ENCODE measurements around the gene MIPOL1.

The MIPOL1 gene

DNA sequence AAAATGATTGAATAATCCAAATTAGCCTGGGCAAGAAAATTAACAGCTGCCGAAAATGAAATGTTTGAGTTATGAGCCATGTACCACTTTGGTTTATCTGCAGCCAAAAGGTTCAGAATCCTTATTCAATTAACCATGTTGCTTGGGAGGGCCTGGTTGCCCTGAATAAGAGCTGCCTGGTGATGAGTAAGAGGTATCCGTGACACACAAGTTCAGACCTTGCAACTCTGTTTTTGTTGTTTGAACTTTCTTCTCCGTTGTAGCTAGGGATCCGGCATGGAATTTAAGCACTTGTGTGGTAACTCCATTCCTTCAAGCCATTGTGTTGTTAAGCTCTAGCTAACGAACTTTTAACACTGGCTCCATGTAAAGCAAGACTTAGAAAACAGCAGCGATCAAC is 361.6 kb downstream of the MIPOL1 start:
- in situ Hi-C loops (cut with HindIII; ENCODE audit: low pct_ligation_motif_present, low sequenced_read_pairs) = no loop called here
- Histone ChIP-seq H3K36me3 (replicated peaks) (no peaks in the 10 kb centered on the region), H3K27me3 (replicated peaks) (no peaks in the 10 kb centered on the region), H3K4me3 (ENCODE audit: low read depth, low read length) (no peak overlapping the region), H3K27ac (no peak overlapping the region)
- peak; percentile 49 for DNase-seq
- no peak for TF ChIP-seq CTCF (IDR thresholded peaks at IDR 0.05; ENCODE audit: low read depth, low read length, missing control alignments)

DNA sequence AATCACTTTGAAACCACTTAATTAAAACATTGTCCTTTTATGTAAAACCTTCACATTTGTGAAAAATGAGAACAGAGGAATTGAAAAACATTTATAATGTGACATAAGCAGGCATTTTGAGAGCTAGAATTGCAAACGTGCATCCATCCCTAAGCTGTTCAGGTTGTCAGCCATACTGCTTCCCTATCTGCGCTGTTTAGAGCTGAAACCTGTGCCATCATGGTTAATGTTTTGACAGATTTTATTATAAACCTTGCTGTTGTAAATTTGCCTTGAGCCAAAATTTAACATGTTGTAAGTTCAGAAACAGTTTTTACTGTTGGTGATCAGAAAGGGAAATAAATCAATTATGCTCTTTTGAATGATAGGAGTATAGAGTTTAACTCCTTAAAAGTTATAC is 365.5 kb downstream of the MIPOL1 start:
- no peak for TF ChIP-seq CTCF (IDR thresholded peaks at IDR 0.05; ENCODE audit: low read depth, low read length, missing control alignments)
- in situ Hi-C loops (cut with HindIII; ENCODE audit: low pct_ligation_motif_present, low sequenced_read_pairs) = no loop called here
- Histone ChIP-seq H3K27ac (no peak overlapping the region), H3K4me3 (ENCODE audit: low read depth, low read length) (no peak overlapping the region), H3K36me3 (replicated peaks) (no peaks in the 10 kb centered on the region), H3K27me3 (replicated peaks) (no peaks in the 10 kb centered on the region)
- no peak for DNase-seq

- H3K27me3 ChIP-seq (replicated peaks) = no peaks in the 10 kb centered on the region
- H3K27ac ChIP-seq = no peak overlapping the region
- peak; percentile 36 for TF ChIP-seq CTCF (IDR thresholded peaks at IDR 0.05; ENCODE audit: low read depth, low read length, missing control alignments)
- no peak for DNase-seq
- H3K36me3 ChIP-seq (replicated peaks) = no peaks in the 10 kb centered on the region
- in situ Hi-C loops (cut with HindIII; ENCODE audit: low pct_ligation_motif_present, low sequenced_read_pairs) = no loop called here
- no peak overlapping the region for H3K4me3 ChIP-seq (ENCODE audit: low read depth, low read length)
Measured at GRCh38 chr14:37565550-37565949, 367.8 kb downstream of the MIPOL1 start.

DNA sequence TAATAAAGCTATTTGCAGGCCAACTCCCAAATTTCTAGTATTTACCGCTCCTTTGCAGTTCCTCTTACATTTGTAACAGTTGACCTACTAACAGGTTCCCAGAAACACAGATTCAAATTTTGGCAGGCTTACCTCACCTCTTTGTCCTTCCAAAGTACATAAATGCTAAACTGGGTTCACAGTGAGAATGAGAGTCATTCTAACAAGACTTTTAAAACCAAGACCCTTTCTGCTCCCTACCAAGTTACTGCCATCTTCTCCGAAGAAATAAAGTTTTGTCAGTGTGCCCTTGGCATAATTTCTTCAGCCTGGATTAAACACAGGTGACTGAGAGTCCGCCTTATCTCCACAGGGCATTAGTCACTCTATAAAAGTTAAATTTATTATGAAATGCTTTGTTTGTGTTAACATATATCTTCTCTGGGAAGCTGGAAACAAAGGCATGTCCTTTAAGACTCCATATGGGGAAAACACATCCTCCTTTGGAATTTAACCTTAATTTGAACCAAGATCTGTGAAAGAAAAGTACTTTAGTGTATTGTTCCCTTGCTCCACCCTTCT is 369.2 kb downstream of the MIPOL1 start:
- no peak for DNase-seq
- no peaks in the 10 kb centered on the region for H3K36me3 ChIP-seq (replicated peaks)
- no peak for TF ChIP-seq CTCF (IDR thresholded peaks at IDR 0.05; ENCODE audit: low read depth, low read length, missing control alignments)
- in situ Hi-C loops (cut with HindIII; ENCODE audit: low pct_ligation_motif_present, low sequenced_read_pairs) = no loop called here
- no peak overlapping the region for H3K27ac ChIP-seq
- H3K27me3 ChIP-seq (replicated peaks) = no peaks in the 10 kb centered on the region
- H3K4me3 ChIP-seq (ENCODE audit: low read depth, low read length) = no peak overlapping the region

DNA sequence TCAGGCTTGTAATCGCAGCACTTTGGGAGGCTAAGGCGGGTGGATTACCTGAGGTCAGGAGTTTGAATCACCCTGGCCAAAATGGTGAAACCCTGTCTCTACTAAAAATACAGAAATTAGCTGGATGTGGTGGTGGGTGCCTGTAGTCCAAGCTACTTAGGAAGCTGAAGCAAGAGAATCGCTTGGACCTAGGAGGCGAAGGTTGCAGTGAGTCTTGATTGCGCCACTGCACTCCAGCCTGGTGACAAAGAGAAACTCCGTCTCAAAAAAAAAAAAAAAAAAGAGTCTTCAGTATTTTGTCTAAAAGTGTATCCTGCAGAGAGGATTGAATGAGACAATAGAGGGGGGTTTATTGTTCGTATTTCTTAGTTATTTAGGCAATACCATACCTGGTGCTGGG is 372.0 kb downstream of the MIPOL1 start:
- Histone ChIP-seq H3K4me3 (ENCODE audit: low read depth, low read length) (no peak overlapping the region), H3K36me3 (replicated peaks) (no peaks in the 10 kb centered on the region), H3K27me3 (replicated peaks) (no peaks in the 10 kb centered on the region), H3K27ac (no peak overlapping the region)
- no peak for TF ChIP-seq CTCF (IDR thresholded peaks at IDR 0.05; ENCODE audit: low read depth, low read length, missing control alignments)
- DNase-seq = no peak
- in situ Hi-C loops (cut with HindIII; ENCODE audit: low pct_ligation_motif_present, low sequenced_read_pairs) = no loop called here

DNA sequence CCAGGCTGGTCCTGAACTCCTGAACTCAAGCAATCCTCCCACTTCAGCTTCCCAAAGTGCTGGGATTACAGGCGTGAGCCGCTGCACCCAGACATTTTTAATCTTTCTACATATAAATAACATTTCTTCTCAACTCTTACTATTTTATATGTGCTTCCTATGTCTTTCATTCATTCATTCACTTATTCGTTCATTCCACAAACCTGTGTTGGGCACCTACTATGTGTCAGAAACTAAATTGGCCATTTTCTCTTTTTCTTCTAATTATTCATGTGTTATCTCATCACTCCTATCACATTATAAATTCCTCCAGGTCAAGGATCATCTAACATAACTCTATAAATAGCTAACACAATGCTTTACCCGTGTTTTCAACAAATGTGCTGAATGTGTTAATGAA is 373.7 kb downstream of the MIPOL1 start:
- no peaks in the 10 kb centered on the region for H3K36me3 ChIP-seq (replicated peaks)
- in situ Hi-C loops (cut with HindIII; ENCODE audit: low pct_ligation_motif_present, low sequenced_read_pairs) = no loop called here

More for the DNA sequence above, 373.7 kb downstream of the MIPOL1 start:
- TF ChIP-seq CTCF (IDR thresholded peaks at IDR 0.05; ENCODE audit: low read depth, low read length, missing control alignments) = no peak
- DNase-seq = no peak
- Histone ChIP-seq H3K27ac (no peak overlapping the region), H3K27me3 (replicated peaks) (no peaks in the 10 kb centered on the region), H3K4me3 (ENCODE audit: low read depth, low read length) (no peak overlapping the region)
